HepG2 (cell line): ENCODE measurements around the gene CNTFR. TPM values are rescaled to one million over a fixed set of nuclear protein-coding genes. Genes with fewer than 3 reads are reported as not detected.

Experiments
- ATAC-seq: fragments of 200-7000 bp; cut with Tn5 transposase; 3 replicates; pipeline ENCODE4 v1.9.1; 2020; ENCODE audit warnings: mild to moderate bottlenecking, moderate library complexity
- BruUV-seq: library from RNA; stranded (reverse); fragments of 400-500 nt; replicated peaks from 2 replicates; lab custom pipeline; 2021; lab: Mats Ljungman, UMichigan
- CTCF ChIA-PET: fragments of 300-600 bp; formaldehyde crosslinking; extraction: SDS; loops from one replicate; lab custom pipeline; 2021; ENCODE audit warnings: low total read pairs, inconsistent platforms, low intra/inter-chr PET ratio; lab: Yijun Ruan, JAX
- POLR2A ChIA-PET: fragments of 350-600 bp; sonication (Branson Sonifier 250); formaldehyde crosslinking; loops from one replicate; lab custom pipeline; 2020; ENCODE audit warnings: antibody characterized with exemption, inconsistent platforms; lab: Yijun Ruan, JAX
- DNase-seq: peaks from one replicate; pipeline ENCODE4 v3.0.0-alpha.2; 2015; ENCODE audit warnings: low spot score
- FAIRE-seq: peaks from 3 replicates; lab custom pipeline; 2011; peaks lifted over from hg19 to GRCh38; lab: Jason Lieb, UNC
- H2AFZ ChIP-seq: one replicate; pipeline ENCODE4 v1.6.1; 2011; ENCODE audit warnings: low read length, inconsistent platforms
- H3K27ac ChIP-seq: fragments of 300-600 bp; 3 replicates; pipeline ENCODE4 v1.8.0; 2011; ENCODE audit warnings: mixed run types, mild to moderate bottlenecking, mixed read lengths, low read length, inconsistent platforms; ENCODE audit not compliant: insufficient read depth; ENCODE audit errors: extremely low read length
- H3K27me3 ChIP-seq, 2 experiments: fragments of 200-600 bp in 1 of 2; 2 replicates in 1 of 2; 3 replicates in 1 of 2; pipeline versions ENCODE4 v1.6.0 to v1.8.0; 2011; ENCODE audit warnings: low read length in 2 of 2, mild to moderate bottlenecking in 2 of 2, moderate library complexity in 2 of 2, inconsistent platforms in 1 of 2; ENCODE audit not compliant: insufficient read depth in 2 of 2, control insufficient read depth in 1 of 2
- H3K36me3 ChIP-seq, 2 experiments: fragments of 200-600 bp in 1 of 2; replicated peaks in 1 of 2; 2 replicates in 1 of 2; 3 replicates in 1 of 2; pipeline versions ENCODE4 v1.5.1 to v1.8.0; 2011; ENCODE audit warnings: low read length in 2 of 2, inconsistent platforms in 1 of 2; ENCODE audit not compliant: insufficient read depth in 2 of 2, control insufficient read depth in 1 of 2
- H3K4me1 ChIP-seq: 2 replicates; pipeline ENCODE4 v1.5.1; 2012; ENCODE audit warnings: low read length, inconsistent platforms; ENCODE audit not compliant: insufficient read depth
- H3K4me2 ChIP-seq: 2 replicates; pipeline ENCODE4 v1.6.0; 2011; ENCODE audit warnings: low read depth, low read length, inconsistent platforms
- H3K4me3 ChIP-seq, 3 experiments: fragments of 200-600 bp in 1 of 3; sonication (generic), shearing (Covaris generic) in 1 of 3; replicated peaks in 1 of 3; 2 replicates each; pipeline ENCODE4 v1.5.1; 2011 to 2016; ENCODE audit warnings: low read length in 3 of 3, inconsistent platforms in 2 of 3, low read depth in 2 of 3, mild to moderate bottlenecking in 2 of 3, control low read depth in 1 of 3, mixed read lengths in 1 of 3; ENCODE audit not compliant: insufficient read depth in 1 of 3
- H3K79me2 ChIP-seq: one replicate; pipeline ENCODE4 v1.6.1; 2011; ENCODE audit warnings: low read length, inconsistent platforms; ENCODE audit not compliant: insufficient read depth
- H3K9ac ChIP-seq: 2 replicates; pipeline ENCODE4 v1.6.0; 2011; ENCODE audit warnings: mild to moderate bottlenecking, low read depth, low read length, inconsistent platforms; ENCODE audit not compliant: insufficient read depth
- H3K9me3 ChIP-seq: 2 replicates; pipeline ENCODE4 v1.5.1; 2012; ENCODE audit warnings: mild to moderate bottlenecking, low read length
- H4K20me1 ChIP-seq: 2 replicates; pipeline ENCODE4 v1.6.0; 2011; ENCODE audit warnings: inconsistent platforms, mild to moderate bottlenecking, low read length, moderate library complexity; ENCODE audit not compliant: insufficient read depth
- DNMT1 ChIP-seq: sonication (generic); formaldehyde crosslinking; IDR thresholded peaks from 2 replicates; pipeline ENCODE4 v1.5.1; 2020; ENCODE audit warnings: mild to moderate bottlenecking, missing genetic modification reagents
- ELF1 ChIP-seq: sonication (generic); formaldehyde crosslinking; IDR thresholded peaks from 2 replicates; pipeline ENCODE4 v1.4.0; 2020; ENCODE audit warnings: missing genetic modification reagents
- ELK4 ChIP-seq: sonication (generic); formaldehyde crosslinking; IDR thresholded peaks from 2 replicates; pipeline ENCODE4 v1.9.0; 2021; ENCODE audit warnings: missing genetic modification reagents, borderline replicate concordance
- ETV5 ChIP-seq: IDR thresholded peaks from 2 replicates; pipeline ENCODE4 v1.6.1; 2018; ENCODE audit warnings: missing biosample characterization, missing genetic modification reagents, inconsistent platforms, borderline replicate concordance
- GZF1 ChIP-seq: sonication (generic); formaldehyde crosslinking; IDR thresholded peaks from 2 replicates; pipeline ENCODE4 v1.5.1; 2020; ENCODE audit warnings: mild to moderate bottlenecking, missing genetic modification reagents
- MXD4 ChIP-seq: IDR thresholded peaks from 2 replicates; pipeline ENCODE4 v1.6.1; 2016; ENCODE audit warnings: mild to moderate bottlenecking, missing biosample characterization, missing genetic modification reagents
- RFXAP ChIP-seq: sonication (generic); formaldehyde crosslinking; IDR thresholded peaks from 2 replicates; pipeline ENCODE4 v1.4.0; 2020; ENCODE audit warnings: missing genetic modification reagents, borderline replicate concordance
- SUZ12 ChIP-seq: fragments of 150-350 bp; IDR thresholded peaks from 2 replicates; pipeline ENCODE4 v1.6.1; 2014; ENCODE audit warnings: low read depth, low read length
- TAF1 ChIP-seq: sonication (generic); formaldehyde crosslinking; IDR thresholded peaks from 2 replicates; pipeline ENCODE4 v1.4.0; 2020; ENCODE audit warnings: missing genetic modification reagents
- THRA ChIP-seq: sonication (generic); formaldehyde crosslinking; IDR thresholded peaks from 2 replicates; pipeline ENCODE4 v1.4.0; 2020; ENCODE audit warnings: missing genetic modification reagents, borderline replicate concordance
- ZBTB3 ChIP-seq: sonication (generic); formaldehyde crosslinking; IDR thresholded peaks from 2 replicates; pipeline ENCODE4 v1.4.0; 2020; ENCODE audit warnings: low read depth, mild to moderate bottlenecking, moderate library complexity, missing genetic modification reagents, borderline replicate concordance
- ZBTB7B ChIP-seq: sonication (generic); formaldehyde crosslinking; IDR thresholded peaks from 2 replicates; pipeline ENCODE4 v1.4.0; 2020; ENCODE audit warnings: missing genetic modification reagents
- ZNF446 ChIP-seq: sonication (generic); formaldehyde crosslinking; IDR thresholded peaks from 2 replicates; pipeline ENCODE4 v1.5.0; 2020; ENCODE audit warnings: mild to moderate bottlenecking, missing genetic modification reagents
- ZNF557 ChIP-seq: sonication (generic); formaldehyde crosslinking; IDR thresholded peaks from 2 replicates; pipeline ENCODE4 v1.4.0; 2020; ENCODE audit warnings: missing genetic modification reagents
- ZNF788 ChIP-seq: sonication (generic); formaldehyde crosslinking; IDR thresholded peaks from 2 replicates; pipeline ENCODE4 v1.5.0; 2020; ENCODE audit warnings: mild to moderate bottlenecking, missing genetic modification reagents, borderline replicate concordance
- WGBS: methylation state at CpG from one replicate; pipeline ENCODE4 v1.1.6; 2017; ENCODE audit warnings: low lambda C conversion rate; 5-methylcytosine and 5-hydroxymethylcytosine counted together
- in situ Hi-C: cut with HindIII; loops from 2 replicates; pipeline ENCODE4 v1.10.0; 2017; ENCODE audit warnings: low pct_unique_long_range_greater_than_20kb; ENCODE audit not compliant: extremely low pct_ligation_motif_present
- intact Hi-C: fragments of 100-400 bp; cut with micrococcal nuclease; formaldehyde crosslinking; loops from one replicate; pipeline ENCODE4 v1.10.0; 2022; ENCODE audit not compliant: unreplicated experiment
- polyA plus RNA-seq, 8 experiments: library from polyadenylated mRNA; depleted of rRNA in 3 of 8; stranded (reverse) in 7 of 8; unstranded in 1 of 8; fragments of >200 nt; fragmentation: Illumina TruSeq in 4 of 8; extraction: Trizol in 4 of 8; gene quantifications; 2 replicates each; pipeline versions ENCODE4 v1.2.1 to v1.2.3, GENCODE V29; 2011 to 2016; ENCODE audit warnings: low read depth in 4 of 8, missing spikeins in 1 of 8, mixed read lengths in 1 of 8; ENCODE audit not compliant: insufficient read depth in 1 of 8
- total RNA-seq, 5 experiments: library from RNA; depleted of rRNA; stranded (reverse); fragments of >200 nt; fragmentation: Illumina TruSeq; extraction: Trizol; gene quantifications; 2 replicates each; pipeline ENCODE4 v1.2.3, GENCODE V29; 2016; ENCODE audit warnings: low read depth in 1 of 5
- TF ChIP-seq, protein P1 (sequence below): IDR thresholded peaks from 2 replicates; pipeline ENCODE4 v1.6.1; 2016; ENCODE audit warnings: low read depth

Gene CNTFR
- total and polyA plus RNA-seq, 2 of the 13 experiments (the other 11 are each of a cell fraction or from before 2014, with no cell fraction given) = not detected

DNA sequence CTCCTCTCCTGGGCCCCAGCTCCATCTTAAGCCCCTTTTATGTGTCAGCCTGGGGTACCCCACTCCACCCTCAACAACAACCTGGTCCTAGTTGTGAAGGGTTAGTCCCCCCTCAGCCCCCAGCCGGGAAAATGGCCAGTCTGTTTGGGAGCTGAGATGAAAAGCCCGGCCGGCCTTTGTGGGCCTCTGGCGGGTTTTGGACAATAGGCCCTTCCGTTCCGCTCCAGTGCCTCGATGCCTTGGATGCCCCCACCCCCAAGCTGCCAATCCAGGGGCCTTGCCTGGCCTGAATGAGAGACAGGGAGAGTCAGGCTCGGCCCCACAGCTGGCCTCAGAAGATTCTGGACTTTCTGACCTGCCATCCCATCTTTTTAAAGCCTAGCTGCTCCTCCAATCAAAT, 9.2 kb downstream of the CNTFR start:
- H3K79me2 ChIP-seq = no peaks in the 10 kb centered on the region
- no peaks in the 10 kb centered on the region for H4K20me1 ChIP-seq
- H3K27ac ChIP-seq = no peak overlapping the region
- DNase-seq = no peak
- no peak overlapping the region for H2AFZ ChIP-seq
- ATAC-seq = no peak
- in situ Hi-C loops = no loop called here
- no peak for FAIRE-seq
- no peak overlapping the region for H3K4me3 ChIP-seq
- intact Hi-C loops = no loop called here
- CTCF ChIA-PET = no interaction called here
- no peak overlapping the region for H3K4me2 ChIP-seq
- no TSS peak for BruUV-seq
- POLR2A ChIA-PET = no interaction called here
- peaks cover 12 to 75% of the 10 kb centered on the region in 2 experiments; a peak in 4 of 5 replicates for H3K27me3 ChIP-seq
- no peaks in the 10 kb centered on the region for H3K9me3 ChIP-seq
- H3K36me3 ChIP-seq = no peaks in the 10 kb centered on the region
- no peak for TF ChIP-seq DNMT1
- TF ChIP-seq TAF1 (CRISPR knock-in tag) = no peak
- TF ChIP-seq ZNF557 (CRISPR knock-in tag) = no peak
- no peak for TF ChIP-seq RFXAP
- no peak for TF ChIP-seq ETV5 (CRISPR knock-in tag)
- TF ChIP-seq ZBTB7B (CRISPR knock-in tag) = no peak
- no peak for TF ChIP-seq ZNF446 (CRISPR knock-in tag)
- no peak for TF ChIP-seq ZBTB3 (CRISPR knock-in tag)
- TF ChIP-seq THRA (CRISPR knock-in tag) = no peak
- TF ChIP-seq SUZ12 = no peak
- TF ChIP-seq ELK4 (CRISPR knock-in tag) = no peak
- no peak for TF ChIP-seq ZNF788 (CRISPR knock-in tag)
- TF ChIP-seq, protein P1, sequence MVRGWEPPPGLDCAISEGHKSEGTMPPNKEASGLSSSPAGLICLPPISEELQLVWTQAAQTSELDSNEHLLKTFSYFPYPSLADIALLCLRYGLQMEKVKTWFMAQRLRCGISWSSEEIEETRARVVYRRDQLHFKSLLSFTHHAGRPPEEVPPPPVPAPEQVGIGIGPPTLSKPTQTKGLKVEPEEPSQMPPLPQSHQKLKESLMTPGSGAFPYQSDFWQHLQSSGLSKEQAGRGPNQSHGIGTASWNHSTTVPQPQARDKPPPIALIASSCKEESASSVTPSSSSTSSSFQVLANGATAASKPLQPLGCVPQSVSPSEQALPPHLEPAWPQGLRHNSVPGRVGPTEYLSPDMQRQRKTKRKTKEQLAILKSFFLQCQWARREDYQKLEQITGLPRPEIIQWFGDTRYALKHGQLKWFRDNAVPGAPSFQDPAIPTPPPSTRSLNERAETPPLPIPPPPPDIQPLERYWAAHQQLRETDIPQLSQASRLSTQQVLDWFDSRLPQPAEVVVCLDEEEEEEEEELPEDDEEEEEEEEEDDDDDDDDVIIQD (CRISPR knock-in tag) = no peak
- TF ChIP-seq MXD4 (CRISPR knock-in tag) = no peak
- no peak for TF ChIP-seq ELF1 (CRISPR knock-in tag)
- no peak for TF ChIP-seq GZF1 (CRISPR knock-in tag)
- no peaks in the 10 kb centered on the region for H3K4me1 ChIP-seq
- 0% methylated on average over 2 of the region's 8 CpGs for WGBS
- H3K9ac ChIP-seq = no peak overlapping the region
